Measurements from ENCODE around the gene NXPH1. TPM values are rescaled to one million over a fixed set of nuclear protein-coding genes. Genes with fewer than 3 reads are reported as not detected.

The NXPH1 gene
- total RNA-seq, 4 donors from 2014 or later, result not detected

DNA sequence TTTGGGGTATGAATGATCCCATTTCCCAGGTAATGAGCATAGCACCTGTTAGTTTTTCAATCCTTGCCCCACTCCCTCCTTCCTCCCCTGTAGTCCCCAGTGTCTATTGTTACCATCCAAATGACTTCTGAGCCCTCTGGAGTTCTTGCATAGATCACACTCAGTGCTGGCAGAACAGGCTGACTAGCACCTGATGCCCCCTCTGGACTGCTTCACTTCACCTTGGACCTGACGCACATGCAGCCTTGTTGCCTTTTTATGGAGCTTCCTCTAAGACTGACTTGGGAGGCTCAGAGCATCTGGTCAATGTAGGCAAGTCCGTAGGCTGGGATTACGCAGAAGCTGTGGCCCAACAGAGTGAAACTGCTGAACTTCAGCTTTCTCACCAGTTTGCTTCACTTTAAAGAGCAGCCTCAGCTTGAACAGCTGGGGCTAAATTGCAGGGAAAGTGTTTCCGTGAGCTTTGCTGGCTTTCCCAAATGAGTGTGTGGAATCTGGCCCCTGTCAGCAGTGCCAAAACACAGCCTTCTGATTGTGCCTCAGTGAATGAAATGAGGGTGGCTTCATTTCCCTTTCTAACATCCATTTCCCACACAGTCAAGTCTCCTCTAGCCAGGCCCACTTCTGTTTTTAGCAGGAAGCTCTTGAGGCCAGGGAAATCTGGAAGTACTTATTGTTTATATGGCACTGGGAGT lies 48.5 kb downstream of the NXPH1 start:
- DNase-seq, result peak; percentile 3 to 13
- TF ChIP-seq POLR2A (IDR thresholded peaks at IDR 0.05), result no peak
- TF ChIP-seq, protein P1, sequence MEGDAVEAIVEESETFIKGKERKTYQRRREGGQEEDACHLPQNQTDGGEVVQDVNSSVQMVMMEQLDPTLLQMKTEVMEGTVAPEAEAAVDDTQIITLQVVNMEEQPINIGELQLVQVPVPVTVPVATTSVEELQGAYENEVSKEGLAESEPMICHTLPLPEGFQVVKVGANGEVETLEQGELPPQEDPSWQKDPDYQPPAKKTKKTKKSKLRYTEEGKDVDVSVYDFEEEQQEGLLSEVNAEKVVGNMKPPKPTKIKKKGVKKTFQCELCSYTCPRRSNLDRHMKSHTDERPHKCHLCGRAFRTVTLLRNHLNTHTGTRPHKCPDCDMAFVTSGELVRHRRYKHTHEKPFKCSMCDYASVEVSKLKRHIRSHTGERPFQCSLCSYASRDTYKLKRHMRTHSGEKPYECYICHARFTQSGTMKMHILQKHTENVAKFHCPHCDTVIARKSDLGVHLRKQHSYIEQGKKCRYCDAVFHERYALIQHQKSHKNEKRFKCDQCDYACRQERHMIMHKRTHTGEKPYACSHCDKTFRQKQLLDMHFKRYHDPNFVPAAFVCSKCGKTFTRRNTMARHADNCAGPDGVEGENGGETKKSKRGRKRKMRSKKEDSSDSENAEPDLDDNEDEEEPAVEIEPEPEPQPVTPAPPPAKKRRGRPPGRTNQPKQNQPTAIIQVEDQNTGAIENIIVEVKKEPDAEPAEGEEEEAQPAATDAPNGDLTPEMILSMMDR (IDR thresholded peaks at IDR 0.05 in 4 of 5, conservative IDR thresholded peaks at IDR 0.05 in 1 of 5), result no peak
- intact Hi-C loops (cut with DNase I; ENCODE audit: low total_unique reads), result no loop called here
- Histone ChIP-seq H3K27me3 (no peaks in the 10 kb centered on the region), H3K4me3 (no peak overlapping the region), H3K4me1 (no peaks in the 10 kb centered on the region), H3K27ac (no peak overlapping the region), H3K36me3 (no peaks in the 10 kb centered on the region), H3K9me3 (no peaks in the 10 kb centered on the region)
- in situ Hi-C loops (cut with MboI; ENCODE audit: low sequenced_read_pairs in 4 of 4), result no loop called here
- peak in 1 of 2 donors; percentile 44 for ATAC-seq

DNA sequence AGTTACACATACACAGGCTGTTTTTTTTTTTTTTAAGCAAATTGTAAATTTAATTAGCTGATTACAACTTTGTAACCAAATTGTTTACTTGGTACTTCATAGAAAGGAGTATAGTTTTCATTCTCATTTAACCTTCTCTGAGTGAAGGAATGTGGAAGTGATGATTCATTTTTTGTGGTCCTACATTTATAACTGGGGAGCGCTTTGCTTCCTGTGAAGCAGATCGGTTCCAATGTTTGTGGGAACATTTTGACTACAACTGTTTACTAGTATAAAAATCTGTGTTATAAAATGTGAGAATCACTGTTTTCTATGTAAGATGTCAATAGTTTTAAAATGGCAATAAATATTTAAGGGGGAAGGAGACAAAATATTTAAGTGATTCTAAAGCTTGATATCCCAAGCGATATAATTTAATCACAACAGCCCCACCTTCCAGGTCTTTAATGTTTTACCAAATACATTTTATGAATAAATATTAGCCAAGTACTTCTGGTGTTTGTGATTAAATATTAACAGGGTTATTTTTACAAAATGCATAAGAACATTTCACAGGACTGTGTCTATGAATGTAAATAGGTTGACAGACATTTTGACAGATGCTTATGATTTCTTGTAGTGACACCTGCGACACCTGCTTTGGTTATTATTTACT lies 57.1 kb downstream of the NXPH1 start:
- Histone ChIP-seq H3K4me1 (no peaks in the 10 kb centered on the region), H3K36me3 (no peaks in the 10 kb centered on the region), H3K27ac (no peak overlapping the region), H3K9me3 (no peaks in the 10 kb centered on the region), H3K27me3 (no peaks in the 10 kb centered on the region), H3K4me3 (no peak overlapping the region)
- ATAC-seq (no peak), DNase-seq (no peak)
- in situ Hi-C loops (cut with MboI; ENCODE audit: low sequenced_read_pairs in 4 of 4) (no loop called here), intact Hi-C loops (cut with DNase I; ENCODE audit: low total_unique reads) (no loop called here)
- TF ChIP-seq, protein P1 (IDR thresholded peaks at IDR 0.05 in 4 of 5, conservative IDR thresholded peaks at IDR 0.05 in 1 of 5), result no peak
- no peak for TF ChIP-seq POLR2A (IDR thresholded peaks at IDR 0.05)

DNA sequence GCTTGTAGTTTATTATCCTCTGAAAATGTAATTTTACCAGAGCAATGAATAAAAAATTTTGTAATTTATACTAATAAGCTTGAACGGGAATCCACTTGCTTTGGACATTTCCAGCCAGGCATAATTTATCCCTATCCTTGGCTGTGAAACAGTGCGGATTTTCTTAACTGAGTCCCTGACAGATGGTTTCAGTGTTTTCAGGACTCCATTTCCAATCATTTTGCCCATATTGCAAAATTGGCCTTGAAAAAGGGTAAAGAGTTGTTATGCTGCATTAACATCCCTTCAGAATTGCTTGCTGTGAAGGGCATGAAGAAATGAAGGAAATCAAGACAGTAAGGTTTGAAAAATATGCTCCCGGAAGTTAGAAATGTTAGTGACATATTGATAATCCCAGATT lies 57.7 kb downstream of the NXPH1 start:
- intact Hi-C loops (cut with DNase I; ENCODE audit: low total_unique reads) (no loop called here), in situ Hi-C loops (cut with MboI; ENCODE audit: low sequenced_read_pairs in 4 of 4) (no loop called here)
- ATAC-seq (no peak), DNase-seq (no peak)
- no peaks in the 10 kb centered on the region for H3K9me3 ChIP-seq
- H3K27ac ChIP-seq, result no peak overlapping the region
- H3K4me1 ChIP-seq, result no peaks in the 10 kb centered on the region
- H3K36me3 ChIP-seq, result no peaks in the 10 kb centered on the region
- no peak overlapping the region for H3K4me3 ChIP-seq
- H3K27me3 ChIP-seq, result no peaks in the 10 kb centered on the region
- TF ChIP-seq POLR2A (IDR thresholded peaks at IDR 0.05), result no peak
- TF ChIP-seq, protein P1 (IDR thresholded peaks at IDR 0.05 in 4 of 5, conservative IDR thresholded peaks at IDR 0.05 in 1 of 5), result no peak

DNA sequence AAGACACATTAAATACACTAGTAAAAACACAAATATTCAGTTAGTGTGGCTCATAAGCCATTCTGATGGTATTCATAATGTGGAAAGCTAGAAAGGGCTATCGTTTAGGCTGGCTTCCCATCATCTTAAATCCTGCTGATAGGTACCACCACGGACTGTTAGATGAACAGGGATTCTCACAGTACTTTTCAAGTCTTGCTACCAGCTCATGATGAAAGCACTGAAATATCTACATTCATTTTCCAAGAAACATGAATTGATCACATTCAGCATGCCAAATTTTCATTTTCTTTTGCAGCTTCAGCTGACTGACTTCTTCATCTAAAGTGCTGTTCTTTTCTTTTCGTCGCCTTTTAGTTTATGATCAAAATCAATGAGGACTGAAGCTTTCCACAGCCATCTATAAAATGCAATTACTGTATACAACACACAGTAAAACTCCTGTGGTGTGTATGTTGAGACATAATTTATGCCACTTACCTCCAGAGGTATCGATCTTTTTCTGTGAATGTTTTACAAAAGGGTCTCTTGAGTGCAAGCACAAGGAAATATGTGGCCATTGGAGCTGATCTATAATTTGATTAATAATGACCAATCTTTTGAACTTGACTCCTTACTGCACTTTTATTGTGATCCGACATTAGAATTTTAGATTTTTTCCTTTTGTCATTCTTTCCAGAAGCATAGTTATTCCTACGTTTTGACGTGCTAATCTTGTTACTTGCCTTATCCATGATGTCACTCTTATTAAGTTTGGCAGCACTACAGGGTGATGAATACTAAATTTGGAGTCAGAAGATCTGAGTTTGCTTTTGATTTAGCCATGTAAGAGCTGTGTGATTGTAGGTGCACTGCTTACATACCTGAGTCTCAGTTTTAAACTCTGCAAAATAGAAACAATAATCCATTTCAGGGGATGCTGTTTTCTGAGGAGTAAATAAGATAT lies 58.4 kb downstream of the NXPH1 start:
- intact Hi-C loops (cut with DNase I; ENCODE audit: low total_unique reads) (no loop called here), in situ Hi-C loops (cut with MboI; ENCODE audit: low sequenced_read_pairs in 4 of 4) (no loop called here)
- H3K27me3 ChIP-seq, result no peaks in the 10 kb centered on the region
- H3K4me1 ChIP-seq, result no peaks in the 10 kb centered on the region
- TF ChIP-seq, protein P1 (IDR thresholded peaks at IDR 0.05 in 4 of 5, conservative IDR thresholded peaks at IDR 0.05 in 1 of 5), result no peak
- no peak for TF ChIP-seq POLR2A (IDR thresholded peaks at IDR 0.05)
- H3K4me3 ChIP-seq, result no peak overlapping the region
- no peak overlapping the region for H3K27ac ChIP-seq
- DNase-seq (no peak), ATAC-seq (no peak)
- no peaks in the 10 kb centered on the region for H3K9me3 ChIP-seq
- H3K36me3 ChIP-seq, result no peaks in the 10 kb centered on the region
